LNCaP clone FGC (cell line): Measurements from ENCODE around the gene KPNA5.
"Not testable (repeated sequence)": the region's sequence is repeated elsewhere in the genome, so short reads cannot be mapped to it uniquely, and the experiment has no call there.

Source experiments
- DNase-seq: peaks from one replicate; pipeline ENCODE4 v3.0.0-alpha.2; 2011; ENCODE audit warnings: low read depth
- H3K4me3 ChIP-seq: 2 replicates; pipeline ENCODE4 v1.5.1; 2011; ENCODE audit warnings: mild to moderate bottlenecking, low read depth, low read length, control low read depth
- CTCF ChIP-seq: IDR thresholded peaks from 2 replicates; pipeline ENCODE4 v1.5.1; 2012; ENCODE audit warnings: mild to moderate bottlenecking; ENCODE audit not compliant: control insufficient read depth, insufficient read depth; ENCODE audit errors: extremely low read depth

KPNA5 gene

GRCh38 chr6:116697480-116697879, 16.5 kb downstream of the KPNA5 start:
- no peak for TF ChIP-seq CTCF
- no peak for DNase-seq
- H3K4me3 ChIP-seq = no peak overlapping the region

- not testable (repeated sequence) for H3K4me3 ChIP-seq, DNase-seq
Measured at GRCh38 chr6:116703888-116704287, 22.9 kb downstream of the KPNA5 start.

- DNase-seq = no peak
- no peak overlapping the region for H3K4me3 ChIP-seq
- no peak for TF ChIP-seq CTCF
Measured at GRCh38 chr6:116705917-116706316, 24.9 kb downstream of the KPNA5 start.

- no peak overlapping the region for H3K4me3 ChIP-seq
- DNase-seq = no peak
- TF ChIP-seq CTCF = no peak
Measured at GRCh38 chr6:116714296-116714695, 33.3 kb downstream of the KPNA5 start.

- TF ChIP-seq CTCF = no peak
- no peak for DNase-seq
Measured at GRCh38 chr6:116714761-116715160, 33.8 kb downstream of the KPNA5 start.

GRCh38 chr6:116726947-116727346, 45.9 kb downstream of the KPNA5 start:
- H3K4me3 ChIP-seq = no peak overlapping the region
- no peak for DNase-seq
- no peak for TF ChIP-seq CTCF

More at GRCh38 chr6:116714761-116715160, 33.8 kb downstream of the KPNA5 start:
- no peak overlapping the region for H3K4me3 ChIP-seq

- H3K4me3 ChIP-seq = no peak overlapping the region
- no peak for TF ChIP-seq CTCF
- DNase-seq = no peak
Measured at GRCh38 chr6:116730513-116730912, 49.5 kb downstream of the KPNA5 start.
